CD4-positive, alpha-beta T cell treated with Interleukin-15 for 1 hour (primary cell): ENCODE data around the gene GBGT1.
"Not testable (repeated sequence)": the region's sequence is repeated elsewhere in the genome, so short reads cannot be mapped to it uniquely, and the experiment has no call there.

ENCODE experiments used
- DNase-seq: peaks from one replicate; pipeline ENCODE4 v3.0.0-alpha.2; 2020

The GBGT1 gene

DNA sequence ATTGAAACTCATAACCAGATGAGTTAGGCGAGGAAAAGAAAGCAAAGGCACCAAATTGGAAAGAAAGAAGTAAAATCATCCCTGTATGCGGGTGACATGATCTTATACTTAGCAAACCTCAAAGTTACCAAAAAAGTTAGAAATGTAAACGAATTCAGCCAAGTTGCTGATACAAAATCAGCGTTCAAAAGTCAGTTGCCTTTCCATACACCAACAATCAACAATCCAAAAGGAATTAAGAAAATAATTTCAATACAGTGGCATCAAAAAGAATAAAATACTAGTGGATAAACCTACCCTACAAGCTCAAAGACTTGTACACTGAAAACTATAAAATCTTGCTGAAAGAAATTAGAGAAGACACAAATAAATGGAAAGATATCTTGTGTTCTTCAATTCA is 30.9 kb upstream of the GBGT1 start:
- DNase-seq, result no peak

DNA sequence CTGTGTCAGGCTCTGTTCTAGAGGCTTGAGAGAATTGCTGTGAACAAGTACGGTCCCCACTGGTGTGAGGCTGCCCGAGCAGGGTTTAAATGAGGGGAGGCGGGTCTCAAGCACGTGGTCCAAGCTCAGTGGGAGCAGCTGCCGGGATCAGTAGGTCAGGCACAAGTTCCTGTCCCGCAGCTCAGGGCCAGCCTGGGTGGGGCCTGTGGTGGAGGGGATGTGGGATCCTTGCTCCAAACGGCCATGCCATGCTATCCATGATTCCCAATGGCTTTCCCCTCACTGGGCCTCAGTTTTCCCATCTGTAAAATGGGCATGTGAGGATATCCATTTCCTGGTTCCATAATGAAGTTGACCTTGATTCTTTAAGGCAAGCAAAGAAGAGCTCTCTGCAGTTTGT is 28.3 kb upstream of the GBGT1 start:
- DNase-seq, result no peak

DNA sequence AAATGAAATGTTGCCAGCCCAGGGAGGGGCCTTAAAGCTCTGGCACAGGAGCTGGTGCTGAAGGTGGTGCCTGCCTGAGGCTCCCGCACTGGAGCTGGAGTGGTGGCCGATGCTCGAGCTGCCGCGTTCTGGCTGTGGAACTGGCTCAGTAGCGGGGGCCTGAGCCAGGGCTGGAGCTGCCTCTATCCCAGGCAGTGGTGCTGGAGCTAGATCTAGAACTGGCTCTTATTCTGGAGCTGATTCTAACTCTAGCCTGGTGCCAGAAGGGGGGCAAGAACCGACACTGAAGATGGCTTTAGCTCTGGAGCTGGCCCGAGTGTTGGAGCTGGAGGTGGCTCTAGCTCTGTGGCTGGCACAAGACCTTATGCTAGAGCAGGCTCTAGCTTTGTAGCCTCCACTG is 26.1 kb upstream of the GBGT1 start:
- no peak for DNase-seq

DNA sequence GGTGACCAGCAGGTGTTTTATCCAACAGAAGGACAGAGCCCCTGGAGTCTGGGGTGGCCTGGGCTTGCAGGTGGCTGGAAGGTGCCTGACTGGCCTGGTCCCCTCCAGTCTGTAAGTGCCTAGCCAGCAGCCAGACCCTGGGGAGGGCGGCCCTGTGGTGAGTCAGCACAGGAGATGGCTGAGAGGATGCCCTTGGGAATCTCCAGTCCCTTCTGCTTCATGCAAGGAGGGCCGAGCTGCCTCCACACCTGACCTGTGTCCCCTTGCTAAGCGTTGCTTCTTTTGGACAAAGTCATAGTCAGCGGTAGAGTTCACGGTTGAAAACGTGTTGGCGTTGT is 25.1 kb upstream of the GBGT1 start:
- no peak for DNase-seq

DNA sequence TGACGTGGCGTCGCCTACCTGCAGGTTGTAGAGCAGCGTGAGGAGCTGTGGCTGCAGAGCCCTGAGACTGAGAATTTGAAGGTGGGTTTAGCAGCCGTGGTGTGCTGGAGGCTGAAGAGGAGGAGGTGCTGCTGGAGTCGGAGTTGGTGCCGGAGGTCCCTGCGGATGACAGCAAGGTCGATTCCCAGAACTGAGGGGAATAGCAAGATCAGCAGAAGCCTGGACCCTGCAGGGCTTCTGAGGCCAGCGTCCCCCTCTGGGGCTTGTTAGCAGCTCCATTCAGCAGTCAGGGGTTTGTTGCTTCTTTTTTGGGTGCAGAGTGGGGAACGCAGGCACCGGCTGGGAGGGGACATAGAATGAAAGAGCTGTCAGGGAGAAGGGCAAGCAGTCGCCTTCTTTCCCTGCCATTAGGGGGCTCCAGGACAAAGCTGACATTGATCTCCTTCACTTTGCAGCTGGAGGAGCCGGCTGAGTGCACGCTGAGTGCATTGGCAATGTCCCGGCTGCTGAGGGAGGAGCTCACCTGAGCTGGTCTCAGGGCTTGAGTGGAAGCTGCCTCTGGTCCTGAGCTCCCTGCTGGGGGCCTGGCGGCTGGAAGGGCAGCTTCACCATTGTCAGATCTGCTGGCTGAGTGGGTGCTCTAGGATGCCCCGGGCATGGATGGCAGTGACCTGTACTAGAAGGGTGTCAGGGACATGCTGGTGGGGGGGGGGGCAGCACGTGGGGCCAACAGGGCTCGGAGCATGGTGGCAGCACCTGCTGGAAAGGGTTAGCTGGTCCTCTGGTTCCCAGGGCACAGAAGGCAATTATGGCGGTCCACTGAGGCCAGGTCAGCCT is 24.5 kb upstream of the GBGT1 start:
- DNase-seq, result no peak

DNA sequence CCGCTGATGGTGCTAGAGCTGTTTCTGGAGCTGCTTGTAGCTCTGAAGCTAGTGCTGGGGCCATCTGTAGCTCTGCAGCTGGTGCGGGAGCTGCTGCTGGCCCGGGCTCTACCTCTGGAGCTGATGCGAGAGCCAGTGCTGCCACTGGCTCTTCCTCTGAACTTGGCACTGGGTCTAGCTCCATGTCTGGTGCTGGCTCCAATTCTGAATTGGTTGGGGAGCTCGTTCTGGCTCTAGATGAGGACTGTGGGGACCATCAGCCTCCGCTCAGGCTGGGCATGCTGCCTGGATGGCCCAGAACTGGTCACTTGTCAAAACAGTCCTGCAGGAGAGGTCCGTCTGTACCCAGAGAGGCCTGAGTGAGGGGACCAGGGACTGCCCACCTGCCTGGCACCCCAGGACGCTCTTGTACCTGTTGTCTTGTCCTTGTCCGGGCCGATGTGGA is 23.9 kb upstream of the GBGT1 start:
- DNase-seq, result no peak

DNA sequence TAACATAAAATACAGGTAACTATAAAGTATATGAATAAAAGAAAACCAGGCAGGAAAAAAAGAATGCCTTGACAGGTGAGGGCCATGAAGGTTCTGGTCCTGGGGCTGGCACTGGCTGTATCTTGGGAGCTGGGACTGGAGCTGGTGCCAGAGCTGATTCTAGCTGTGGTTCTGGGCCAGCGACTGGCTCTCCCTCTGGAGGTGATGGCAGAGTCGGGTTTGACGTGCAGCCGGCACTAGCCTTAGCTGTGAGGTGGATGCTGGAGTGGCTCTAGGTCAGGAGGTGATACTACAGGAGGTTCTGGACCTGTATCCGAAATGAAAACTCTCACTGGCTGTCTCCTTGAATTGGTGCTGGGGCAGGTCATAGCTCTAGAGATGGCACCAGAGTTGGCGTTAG is 23.0 kb upstream of the GBGT1 start:
- no peak for DNase-seq

DNA sequence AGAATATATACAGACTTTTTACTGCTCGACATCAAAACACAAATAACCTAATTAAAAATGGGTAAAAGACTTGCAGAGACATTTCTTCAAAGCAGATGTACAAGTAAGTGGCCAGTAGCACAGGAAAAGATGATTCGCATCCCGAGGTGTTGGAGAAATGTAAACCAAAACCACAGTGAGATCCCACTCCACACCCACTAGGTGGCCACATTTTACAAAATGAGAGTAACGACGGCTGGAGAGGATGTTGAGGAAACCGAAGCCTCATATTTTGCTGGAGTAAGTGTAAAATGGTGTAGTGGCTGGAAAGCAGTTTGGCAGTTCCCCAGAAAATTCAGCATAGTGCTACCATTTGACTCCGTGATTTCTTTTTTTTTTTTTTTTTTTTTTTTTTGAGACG is 21.3 kb upstream of the GBGT1 start:
- peak; percentile 30 for DNase-seq

DNA sequence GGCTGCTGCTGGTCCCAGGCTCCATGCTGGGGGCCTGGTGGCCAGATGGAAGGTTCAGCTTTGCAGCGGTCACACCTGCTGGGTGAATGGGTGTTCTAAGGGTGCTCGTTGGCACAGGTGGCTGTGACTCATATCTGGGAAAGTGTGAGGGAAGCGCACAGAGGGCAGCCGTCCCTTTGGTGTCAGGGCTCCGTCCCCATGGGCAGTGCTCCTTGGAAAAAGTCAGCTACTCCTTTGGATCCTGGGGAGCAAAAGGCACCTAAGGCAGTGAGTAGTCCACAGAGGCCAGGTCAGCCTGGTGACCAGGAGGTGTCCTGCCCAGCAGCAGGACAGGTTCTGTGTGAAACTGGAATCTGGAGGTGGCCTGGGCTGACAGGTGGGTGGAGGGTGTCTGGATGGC is 18.4 kb upstream of the GBGT1 start:
- no peak for DNase-seq

DNA sequence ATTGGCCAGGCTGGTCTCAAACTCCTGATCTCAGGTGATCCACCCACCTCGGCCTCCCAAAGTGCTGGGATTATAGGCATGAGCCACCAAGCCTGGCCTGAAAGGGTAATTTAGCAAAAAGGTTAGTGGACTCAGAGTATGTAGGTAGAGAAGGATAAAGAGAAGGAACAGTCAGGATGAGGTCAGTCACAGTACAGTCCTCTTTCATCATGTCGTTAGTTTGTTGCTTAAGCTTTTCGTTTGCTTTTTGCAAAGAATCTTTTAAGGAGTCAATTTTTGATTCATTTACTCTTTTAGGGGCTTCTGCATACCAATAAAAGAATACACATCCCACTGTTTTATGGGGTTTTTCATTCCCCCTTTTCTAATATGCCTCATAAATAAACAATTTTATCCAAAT is 17.8 kb upstream of the GBGT1 start:
- no peak for DNase-seq

DNA sequence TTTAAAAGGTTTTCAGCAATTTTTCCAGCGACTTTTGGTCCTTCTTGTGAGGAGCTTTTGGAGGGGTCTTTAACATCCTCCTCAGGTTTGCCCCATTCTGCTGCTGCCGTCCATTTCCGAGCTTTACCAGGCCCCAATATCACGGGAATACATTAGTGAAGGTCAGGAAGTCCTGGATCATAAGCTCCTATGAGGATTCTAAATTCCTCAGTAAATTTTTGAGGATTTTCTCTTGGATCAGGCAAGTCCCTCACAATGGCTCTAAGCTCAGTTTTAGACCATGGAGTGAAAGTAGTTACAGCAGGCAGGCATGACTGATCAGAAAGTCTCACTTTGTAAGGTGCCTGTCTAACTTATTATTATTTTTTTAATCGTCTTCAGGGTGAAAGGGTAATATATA is 17.2 kb upstream of the GBGT1 start:
- no peak for DNase-seq

DNA sequence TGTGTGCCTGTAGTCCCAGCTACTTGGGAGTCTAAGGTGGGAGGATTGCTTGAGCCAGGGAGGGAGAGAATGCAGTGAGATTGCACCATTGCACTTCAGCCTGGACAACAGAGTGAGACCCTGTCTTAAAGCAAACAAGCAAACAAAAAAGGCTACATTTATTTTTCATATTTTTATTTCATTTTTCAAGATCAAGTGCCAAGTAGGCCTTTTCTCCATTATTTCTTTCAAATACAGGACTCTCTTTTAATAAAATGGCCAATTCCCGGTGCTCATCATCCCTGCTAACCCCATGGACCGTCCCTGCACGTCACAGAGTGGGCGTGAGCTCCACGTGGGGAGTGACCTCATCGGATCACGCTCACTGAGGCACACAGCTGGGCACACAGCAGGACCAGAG is 9.3 kb upstream of the GBGT1 start:
- DNase-seq, result no peak

DNA sequence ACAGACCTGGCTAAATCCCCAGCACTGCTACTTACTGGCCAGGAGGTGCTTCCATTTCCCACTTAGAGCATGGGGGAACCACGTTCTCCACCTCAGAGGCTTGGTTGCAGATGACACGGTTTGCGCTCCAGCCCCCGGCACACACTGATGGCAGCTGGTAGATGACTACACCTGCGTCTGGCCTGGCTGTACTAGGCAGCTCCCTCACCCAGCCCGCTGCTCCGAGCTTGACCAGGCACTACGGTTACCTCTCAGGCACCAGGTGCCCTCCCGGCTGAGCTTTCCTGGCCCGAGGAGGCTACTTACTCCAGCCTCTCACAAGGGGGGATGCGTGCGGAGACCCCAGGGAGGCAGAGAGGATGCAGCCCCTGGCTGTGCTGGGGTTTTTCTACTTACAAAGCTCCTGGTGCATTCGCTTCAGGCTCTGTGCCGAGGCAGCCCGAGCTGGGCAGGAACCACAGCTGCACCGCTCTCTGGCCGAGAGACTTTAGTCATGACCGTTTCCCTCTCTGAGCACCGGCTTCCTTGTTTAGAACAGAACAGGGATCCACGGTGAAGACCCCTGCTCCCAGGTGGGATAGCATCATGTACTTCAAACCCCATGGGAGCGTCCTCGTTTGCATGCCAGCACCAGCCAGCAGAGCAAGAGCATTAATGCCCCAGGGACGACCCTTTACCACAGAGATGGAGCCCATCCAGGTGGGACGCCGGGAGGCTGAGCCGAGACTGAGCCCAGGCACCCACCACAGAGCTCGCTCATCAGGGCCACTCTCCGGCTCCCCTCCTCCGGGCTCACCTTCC is 7.6 kb upstream of the GBGT1 start:
- DNase-seq, result no peak

DNA sequence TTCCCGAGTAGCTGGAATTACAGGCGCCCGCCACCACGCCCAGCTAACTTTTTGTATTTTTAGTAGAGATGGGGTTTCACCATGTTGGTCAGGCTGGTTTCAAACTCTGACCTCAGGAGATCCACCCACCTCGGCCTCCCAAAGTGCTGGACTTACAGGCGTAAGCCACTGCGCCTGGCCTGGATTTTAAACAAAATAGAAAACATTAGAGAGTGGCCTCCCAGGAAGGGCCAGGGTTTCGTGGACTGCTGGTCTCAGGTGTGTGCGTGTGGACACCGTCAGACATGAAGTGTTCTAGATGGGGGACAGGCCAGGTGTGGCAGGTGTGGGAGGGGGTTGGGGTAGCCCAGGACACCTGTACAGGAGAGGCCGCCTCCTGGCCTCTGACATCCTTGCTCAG is 7.0 kb upstream of the GBGT1 start:
- DNase-seq, result no peak

DNA sequence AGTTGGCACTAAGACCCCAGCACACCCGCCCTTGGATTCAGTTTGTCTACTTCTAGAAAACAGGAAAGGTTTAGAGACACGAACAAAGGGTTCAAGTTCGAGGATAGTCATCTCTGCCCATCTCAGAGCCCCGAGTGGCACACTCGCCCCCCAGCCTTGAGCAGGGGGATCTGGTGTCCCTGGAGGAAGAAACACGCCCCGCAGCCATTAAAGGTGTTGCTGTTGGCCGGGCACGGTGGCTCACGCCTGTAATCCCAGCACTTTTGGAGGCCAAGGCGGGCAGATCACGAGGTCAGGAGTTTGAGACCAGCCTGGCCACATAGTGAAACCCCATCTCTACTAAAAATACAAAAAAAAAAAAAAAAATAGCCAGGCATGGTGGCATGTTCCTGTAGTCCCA is 6.0 kb upstream of the GBGT1 start:
- not testable (repeated sequence) for DNase-seq

DNA sequence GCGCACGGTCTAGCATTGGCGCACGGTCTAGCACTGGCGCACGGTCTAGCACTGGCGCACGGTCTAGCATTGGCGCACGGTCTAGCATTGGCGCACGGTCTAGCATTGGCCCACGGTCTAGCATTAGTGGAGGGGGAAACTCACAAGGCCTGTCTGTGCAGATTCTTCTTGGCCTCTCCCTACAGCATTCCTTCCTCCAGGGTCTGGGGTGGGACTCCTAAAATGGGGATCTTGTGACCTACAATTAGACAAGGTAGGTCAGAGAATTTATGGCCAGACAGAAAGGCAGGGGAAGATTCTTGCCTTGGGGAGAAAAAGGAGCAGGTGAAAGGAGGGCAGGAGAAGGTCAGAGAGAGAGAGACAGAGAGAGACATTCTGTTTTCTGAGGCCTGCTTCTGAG is 5.4 kb upstream of the GBGT1 start:
- DNase-seq, result no peak

DNA sequence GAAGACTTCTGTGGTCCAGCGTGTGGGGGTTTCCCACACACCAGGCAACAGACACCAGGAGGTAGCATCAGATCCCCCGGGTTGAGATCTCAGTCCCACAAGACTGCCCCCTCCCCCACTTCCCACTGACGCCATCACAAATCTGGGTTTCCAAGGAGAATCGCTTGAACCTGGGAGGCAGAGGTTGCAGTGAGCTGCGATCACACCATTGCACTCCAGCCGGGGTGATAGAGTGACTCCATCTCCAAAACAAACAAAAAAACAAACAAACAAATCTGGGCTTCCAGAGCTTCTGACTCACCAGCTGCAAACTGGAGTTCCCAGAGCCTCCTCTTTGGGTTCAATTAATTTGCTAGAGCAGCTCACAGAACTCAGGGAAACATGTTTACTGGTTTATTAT is 4.7 kb upstream of the GBGT1 start:
- no peak for DNase-seq

DNA sequence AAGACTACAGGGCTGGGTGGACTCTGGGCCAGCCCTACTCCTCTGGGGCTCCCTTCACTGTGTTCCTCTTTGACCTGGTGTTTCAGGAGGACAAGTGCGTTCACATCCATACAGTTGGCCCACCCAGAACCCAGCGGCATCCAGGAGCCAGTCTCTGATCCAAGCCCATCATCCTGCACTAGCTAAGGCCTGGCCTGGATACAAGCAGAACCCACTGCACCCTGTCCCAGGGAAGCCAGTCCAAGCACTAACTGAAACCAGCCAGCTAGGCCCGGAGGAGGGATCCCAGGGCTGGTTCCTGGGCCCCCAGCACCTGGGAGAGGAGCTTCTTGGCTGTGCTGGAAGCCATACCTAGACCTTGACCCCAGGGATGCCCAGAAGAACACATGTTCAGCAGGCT is 4.1 kb upstream of the GBGT1 start:
- DNase-seq, result no peak

DNA sequence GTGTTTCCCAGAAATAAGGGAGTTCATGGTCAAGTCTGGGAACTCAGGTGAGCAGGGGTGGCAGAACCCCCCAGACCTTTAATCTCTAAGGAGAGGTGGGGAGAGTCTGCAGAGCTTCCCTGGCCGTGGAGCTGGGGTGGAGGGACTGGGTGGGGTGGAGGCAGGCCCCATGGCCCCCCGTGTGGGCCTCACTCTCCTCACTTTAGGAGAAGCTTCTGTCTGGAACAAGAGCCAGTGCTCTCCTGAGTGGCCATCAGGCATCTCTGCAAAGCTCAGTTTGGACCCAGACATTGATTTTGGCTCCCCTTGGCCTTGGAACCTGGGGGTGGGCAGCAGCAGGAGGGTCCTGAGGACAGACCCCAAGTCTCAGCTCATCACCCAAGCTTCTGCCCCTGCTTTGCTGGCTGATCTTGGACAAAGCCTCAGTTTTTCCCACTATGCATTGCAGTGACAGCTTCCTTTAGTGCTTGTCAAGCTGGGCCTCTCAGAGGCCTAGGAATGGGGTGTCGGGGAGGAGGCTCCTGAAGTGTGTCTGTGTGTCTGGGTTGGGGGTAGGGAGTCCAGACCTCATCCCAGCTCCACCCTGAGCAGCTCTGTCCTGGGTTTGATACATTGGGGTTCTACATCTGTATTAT is 3.5 kb upstream of the GBGT1 start:
- no peak for DNase-seq

DNA sequence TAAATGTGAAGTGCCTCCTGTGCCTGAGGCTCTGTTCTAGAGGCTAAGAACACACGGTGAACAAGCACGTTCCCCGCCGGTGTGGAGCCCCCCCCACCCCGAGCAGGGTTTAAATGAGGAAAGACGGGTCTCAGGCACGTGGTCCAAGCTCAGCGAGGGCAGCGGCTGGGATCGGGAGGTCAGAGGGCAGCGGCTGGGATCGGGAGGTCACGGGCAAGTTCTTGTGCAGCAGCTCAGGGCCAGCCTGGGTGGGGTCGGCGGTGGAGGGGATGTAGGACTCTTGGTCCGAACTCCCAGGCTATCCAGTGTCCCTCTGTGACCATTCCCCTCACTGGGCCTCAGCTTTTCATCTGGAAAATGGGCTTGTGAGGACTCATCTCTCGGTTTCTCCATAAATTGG is 2.7 kb upstream of the GBGT1 start:
- DNase-seq, result no peak

DNA sequence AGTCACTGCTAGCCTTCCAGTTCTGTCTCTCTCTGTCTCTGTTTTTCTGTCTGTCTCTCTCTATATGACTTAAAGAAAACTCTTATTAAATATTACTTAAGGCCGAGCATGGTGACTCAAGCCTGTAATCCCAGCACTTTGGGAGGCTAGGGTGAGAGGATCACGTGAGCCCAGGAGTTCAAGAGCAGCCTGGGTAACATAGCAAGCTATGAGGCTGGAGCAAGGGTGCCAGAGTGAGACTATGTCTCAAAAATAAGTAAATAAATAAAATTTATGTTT is 1.7 kb upstream of the GBGT1 start:
- DNase-seq, result no peak

DNA sequence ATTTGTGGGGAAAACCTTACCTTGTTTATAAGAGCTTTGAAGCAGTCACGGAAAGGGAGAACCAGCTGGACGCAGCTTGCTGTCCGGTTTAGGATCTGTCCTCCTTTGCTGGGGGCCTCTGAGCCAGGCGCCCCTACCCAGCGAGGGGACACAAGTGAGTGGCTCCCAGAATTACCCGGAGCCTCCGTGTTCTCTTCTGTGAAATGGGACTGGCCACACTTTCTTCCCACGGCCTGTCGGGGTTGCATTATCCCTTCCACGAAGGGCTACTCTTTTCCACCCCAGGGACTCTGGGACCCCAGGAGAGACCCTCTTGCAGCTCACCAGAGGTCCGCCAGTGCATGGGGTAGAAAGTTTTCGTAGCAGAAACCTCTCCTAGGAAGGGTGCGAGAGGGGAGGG is 477 bp upstream of the GBGT1 start:
- no peak for DNase-seq

DNA sequence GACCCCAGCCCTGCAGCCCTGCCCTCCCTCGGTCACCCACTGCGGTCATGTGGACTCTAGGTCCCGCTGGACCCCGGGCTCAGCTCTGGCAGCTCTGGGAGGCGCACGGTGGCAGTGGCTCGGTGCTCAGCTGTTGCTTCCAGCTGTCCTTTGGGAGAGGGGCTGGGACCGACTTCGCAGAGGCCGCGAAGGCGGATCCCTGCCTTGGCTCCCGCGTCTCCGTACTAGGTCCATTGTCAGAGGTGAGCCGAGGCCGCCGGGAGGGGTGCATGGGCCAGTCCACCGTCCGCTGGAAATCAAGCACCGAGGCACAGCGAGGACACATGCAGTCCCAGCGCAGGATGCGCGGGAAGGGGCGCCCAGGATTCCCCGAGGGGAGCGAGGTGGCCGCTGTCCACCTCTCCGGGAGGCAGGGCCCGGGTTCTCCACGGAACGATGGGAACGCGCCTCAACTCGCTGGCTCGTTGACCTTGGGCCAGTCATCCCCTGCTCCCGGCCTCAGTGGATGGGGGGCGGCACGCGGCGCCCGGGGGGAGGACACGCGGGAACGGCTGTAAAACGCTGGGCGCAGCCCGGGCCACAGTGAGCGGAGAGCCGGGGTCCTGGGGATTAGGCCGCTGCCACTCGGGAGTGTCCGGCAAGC is 732 bp downstream of the GBGT1 start:
- DNase-seq, result no peak

DNA sequence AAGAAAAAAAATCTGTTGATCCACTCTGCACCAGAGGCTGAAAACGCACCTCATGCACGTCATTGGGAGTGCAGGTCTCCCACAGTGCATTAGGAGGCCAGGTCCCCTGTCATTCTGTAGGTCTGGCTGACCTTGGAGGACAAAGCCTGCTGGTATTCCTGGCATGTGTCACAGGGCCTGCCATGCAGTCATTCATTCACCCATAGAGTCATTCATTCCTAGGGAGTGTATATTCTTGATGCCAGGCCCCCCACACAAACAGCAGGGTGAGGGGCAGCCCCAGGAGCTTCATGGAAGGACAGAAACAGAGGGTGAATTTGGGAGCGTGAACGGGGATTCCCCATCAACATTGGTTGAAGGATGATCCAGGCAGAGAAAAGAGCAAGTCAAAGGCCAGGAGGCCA is 2.2 kb downstream of the GBGT1 start:
- no peak for DNase-seq
